IMR-90 (cell line): ENCODE data around the gene PDK4. TPM values are rescaled to one million over a fixed set of nuclear protein-coding genes. Genes with fewer than 3 reads are reported as not detected.

ENCODE experiments used
- ATAC-seq: fragments of 200-7000 bp; cut with Tn5 transposase; 2 replicates; pipeline ENCODE4 v1.9.1; 2020; ENCODE audit warnings: low read depth, mild to moderate bottlenecking, moderate library complexity
- BruUV-seq: library from RNA; stranded (reverse); fragments of 400-500 nt; replicated peaks from 2 replicates; lab custom pipeline; 2021; lab: Mats Ljungman, UMichigan
- CTCF ChIA-PET: fragments of 300-600 bp; formaldehyde crosslinking; extraction: SDS; loops from one replicate; lab custom pipeline; 2021; ENCODE audit warnings: antibody characterized with exemption; lab: Yijun Ruan, JAX
- POLR2A ChIA-PET: fragments of 300-600 bp; sonication (Branson Sonifier 250); formaldehyde crosslinking; loops from one replicate; lab custom pipeline; 2022; ENCODE audit warnings: antibody characterized with exemption; ENCODE audit not compliant: unreplicated experiment; lab: Charles Lee
- DNase-seq: peaks from one replicate; pipeline ENCODE4 v3.0.0; 2013
- H2AFZ ChIP-seq: replicated peaks from 2 replicates; pipeline ENCODE3; 2013; ENCODE audit warnings: low read length, mild to moderate bottlenecking; ENCODE audit not compliant: poor library complexity
- H2AK5ac ChIP-seq: 2 replicates; pipeline ENCODE4 v1.6.1; 2013; ENCODE audit warnings: low read depth, low read length, inconsistent platforms
- H2AK9ac ChIP-seq: replicated peaks from 2 replicates; pipeline ENCODE3; 2013; ENCODE audit warnings: mild to moderate bottlenecking, low read depth, low read length, moderate library complexity; ENCODE audit not compliant: poor library complexity
- H2BK120ac ChIP-seq: 2 replicates; pipeline ENCODE4 v1.6.1; 2013; ENCODE audit warnings: low read depth, low read length, inconsistent platforms
- H2BK15ac ChIP-seq: 3 replicates; pipeline ENCODE4 v1.6.1; 2013; ENCODE audit warnings: low read depth, low read length, inconsistent platforms
- H2BK20ac ChIP-seq: 2 replicates; pipeline ENCODE4 v1.6.1; 2013; ENCODE audit warnings: low read depth, mild to moderate bottlenecking, inconsistent platforms, low read length, moderate library complexity
- H2BK5ac ChIP-seq: 2 replicates; pipeline ENCODE4 v1.6.1; 2013; ENCODE audit warnings: mild to moderate bottlenecking, low read depth, low read length, inconsistent platforms; ENCODE audit not compliant: poor library complexity, severe bottlenecking
- H3K14ac ChIP-seq: replicated peaks from 2 replicates; pipeline ENCODE4 v1.6.1; 2013; ENCODE audit warnings: low read depth, low read length, inconsistent platforms
- H3K18ac ChIP-seq: 2 replicates; pipeline ENCODE4 v1.6.1; 2013; ENCODE audit warnings: low read depth, low read length, control low read depth
- H3K23ac ChIP-seq: 2 replicates; pipeline ENCODE4 v1.6.1; 2013; ENCODE audit warnings: low read depth, low read length, inconsistent platforms
- H3K27ac ChIP-seq: 2 replicates; pipeline ENCODE4 v1.5.1; 2013; ENCODE audit warnings: mild to moderate bottlenecking, control low read depth, low read length; ENCODE audit not compliant: insufficient read depth
- H3K27me3 ChIP-seq: 2 replicates; pipeline ENCODE4 v1.6.1; 2013; ENCODE audit warnings: low read length; ENCODE audit not compliant: control insufficient read depth, insufficient read depth
- H3K36me3 ChIP-seq: 2 replicates; pipeline ENCODE4 v1.6.1; 2013; ENCODE audit warnings: low read length, mixed read lengths; ENCODE audit not compliant: control insufficient read depth, insufficient read depth
- H3K4ac ChIP-seq: 2 replicates; pipeline ENCODE4 v1.6.1; 2013; ENCODE audit warnings: low read depth, low read length, inconsistent platforms
- H3K4me1 ChIP-seq: 2 replicates; pipeline ENCODE4 v1.6.1; 2013; ENCODE audit warnings: low read length, mixed read lengths; ENCODE audit not compliant: control insufficient read depth, insufficient read depth
- H3K4me2 ChIP-seq: 2 replicates; pipeline ENCODE4 v1.6.1; 2013; ENCODE audit warnings: low read depth, mild to moderate bottlenecking, control low read depth, low read length, moderate library complexity
- H3K4me3 ChIP-seq: 2 replicates; pipeline ENCODE4 v1.5.1; 2013; ENCODE audit warnings: low read depth, mild to moderate bottlenecking, control low read depth, low read length, moderate library complexity; ENCODE audit not compliant: insufficient read depth
- H3K56ac ChIP-seq: 2 replicates; pipeline ENCODE4 v1.6.1; 2013; ENCODE audit warnings: low read length, inconsistent platforms; ENCODE audit not compliant: insufficient read depth; ENCODE audit errors: extremely low read depth
- H3K79me1 ChIP-seq, 2 experiments: 2 replicates each; pipeline ENCODE4 v1.6.1; 2013; ENCODE audit warnings: low read length in 2 of 2, inconsistent platforms in 1 of 2, low read depth in 1 of 2
- H3K9ac ChIP-seq: 2 replicates; pipeline ENCODE4 v1.6.1; 2013; ENCODE audit warnings: low read depth, low read length, control low read depth
- H3K9me1 ChIP-seq: 2 replicates; pipeline ENCODE4 v1.6.1; 2013; ENCODE audit warnings: low read length, inconsistent platforms; ENCODE audit not compliant: insufficient read depth
- H3K9me3 ChIP-seq: 2 replicates; pipeline ENCODE4 v1.6.1; 2013; ENCODE audit warnings: low read length; ENCODE audit not compliant: control insufficient read depth, insufficient read depth
- H4K20me1 ChIP-seq: 2 replicates; pipeline ENCODE4 v1.6.1; 2013; ENCODE audit warnings: low read length, inconsistent platforms; ENCODE audit not compliant: insufficient read depth
- H4K5ac ChIP-seq: 2 replicates; pipeline ENCODE4 v1.6.1; 2013; ENCODE audit warnings: mild to moderate bottlenecking, low read depth, low read length, control low read depth
- H4K8ac ChIP-seq, 2 experiments: 2 replicates each; pipeline ENCODE4 v1.6.1; 2013; ENCODE audit warnings: low read depth in 2 of 2, low read length in 2 of 2, control low read depth in 1 of 2, inconsistent platforms in 1 of 2
- H4K91ac ChIP-seq: 2 replicates; pipeline ENCODE4 v1.6.1; 2013; ENCODE audit warnings: low read depth, low read length, inconsistent platforms; ENCODE audit not compliant: insufficient read depth
- FOS ChIP-seq: fragments of 150-350 bp; IDR thresholded peaks from 2 replicates; pipeline ENCODE4 v1.6.1; 2016; ENCODE audit warnings: low read depth, low read length
- MXI1 ChIP-seq: IDR thresholded peaks from 2 replicates; pipeline ENCODE4 v1.6.1; 2012; ENCODE audit warnings: low read depth, mild to moderate bottlenecking, low read length, moderate library complexity, borderline replicate concordance
- POLR2A ChIP-seq: IDR thresholded peaks from 2 replicates; pipeline ENCODE4 v1.6.1; 2012; ENCODE audit warnings: mild to moderate bottlenecking, low read depth, low read length
- SMC3 ChIP-seq: fragments of 150-350 bp; IDR thresholded peaks from 2 replicates; pipeline ENCODE4 v1.6.1; 2016; ENCODE audit warnings: low read depth, mild to moderate bottlenecking, antibody characterized with exemption, low read length, moderate library complexity
- WGBS, 2 experiments: methylation state at CpG; one replicate each; pipeline versions ENCODE4 v1.1.5 to v1.1.7; 2013; ENCODE audit warnings: missing lambda C conversion rate in 2 of 2; ENCODE audit not compliant: insufficient read length in 1 of 2; ENCODE audit errors: extremely low coverage in 2 of 2; 5-methylcytosine and 5-hydroxymethylcytosine counted together
- dilution Hi-C: fragments of 300-500 bp; cut with HindIII; formaldehyde crosslinking; loops from one replicate; pipeline ENCODE4 v1.14.3; 2018; ENCODE audit warnings: low sequenced_read_pairs; ENCODE audit not compliant: unreplicated experiment
- in situ Hi-C: fragments of 300-500 bp; cut with MboI; formaldehyde crosslinking; loops from 3 replicates; pipeline ENCODE4 v1.14.3; 2019; ENCODE audit warnings: low sequenced_read_pairs, inconsistent platforms, mixed read lengths
- intact Hi-C: fragments of 100-400 bp; cut with micrococcal nuclease; formaldehyde crosslinking; loops from 2 replicates; pipeline ENCODE4 v1.10.0; 2022
- polyA plus RNA-seq, 3 experiments: library from polyadenylated mRNA; depleted of rRNA; stranded (reverse); fragments of >200 nt; gene quantifications; 2 replicates each; pipeline ENCODE4 v1.2.3, GENCODE V29; 2012; ENCODE audit warnings: low replicate concordance in 1 of 3
- total RNA-seq: library from RNA; depleted of rRNA; stranded (reverse); fragments of >200 nt; gene quantifications from 2 replicates; pipeline ENCODE4 v1.2.3, GENCODE V29; 2012
- TF ChIP-seq, protein P1 (sequence below): fragments of 150-350 bp; IDR thresholded peaks from 2 replicates; pipeline ENCODE4 v1.6.1; 2016; ENCODE audit warnings: low read depth, mild to moderate bottlenecking, low read length, moderate library complexity, borderline replicate concordance
- TF ChIP-seq, protein P2 (sequence below): conservative IDR thresholded peaks from 2 replicates; pipeline ENCODE4 v1.5.1; 2012; ENCODE audit warnings: mild to moderate bottlenecking, low read depth, low read length, improper control_type of control experiment

Gene PDK4
- total and polyA plus RNA-seq, 2 of the 4 experiments (the other 2 are of a cell fraction), result under 0.01 to 0.03 TPM

DNA sequence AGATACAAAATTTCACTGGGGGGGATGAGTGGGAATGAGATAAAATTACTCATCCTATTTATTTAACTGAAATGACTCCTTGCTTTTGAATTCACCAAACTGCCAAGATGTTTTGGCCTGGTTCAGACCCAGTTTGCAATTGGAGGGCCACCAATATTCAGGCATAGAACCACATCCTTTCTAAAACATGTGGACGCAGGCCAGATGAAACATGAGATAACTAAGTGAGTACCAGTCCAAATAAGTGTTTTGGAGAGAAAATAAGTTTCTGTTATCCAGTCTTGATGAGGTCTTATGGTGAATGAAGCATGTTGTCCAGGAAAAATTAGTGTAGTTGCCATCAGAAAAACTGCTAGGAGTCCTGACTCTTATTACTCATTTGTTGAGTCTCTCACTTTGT, 36.3 kb upstream of the PDK4 start:
- H4K5ac ChIP-seq, result no peak overlapping the region
- no peak overlapping the region for H4K91ac ChIP-seq
- ChIA-PET CTCF (no interaction called here), POLR2A (no interaction called here)
- no peaks in the 10 kb centered on the region for H3K36me3 ChIP-seq
- no peak overlapping the region for H3K18ac ChIP-seq
- H2BK20ac ChIP-seq, result no peak overlapping the region
- no peak overlapping the region for H3K4ac ChIP-seq
- intact Hi-C loops, result no loop called here
- H3K14ac ChIP-seq, result no peak overlapping the region
- H3K9me3 ChIP-seq, result no peaks in the 10 kb centered on the region
- H3K9ac ChIP-seq, result no peak overlapping the region
- no peaks in the 10 kb centered on the region for H3K79me1 ChIP-seq
- no peak overlapping the region for H3K4me2 ChIP-seq
- no peak overlapping the region for H2BK5ac ChIP-seq
- dilution Hi-C loops, result no loop called here
- DNase-seq (peak; percentile 8), ATAC-seq (no peak)
- H2AK5ac ChIP-seq, result no peak overlapping the region
- WGBS, 2 experiments, result 60% methylated on average over 1 of the region's 1 CpG; no CpG with 5 or more reads in 1 of the 2 experiments
- no peak overlapping the region for H3K27ac ChIP-seq
- H3K56ac ChIP-seq, result no peak overlapping the region
- no peak overlapping the region for H2AFZ ChIP-seq
- H3K27me3 ChIP-seq, result no peaks in the 10 kb centered on the region
- H3K9me1 ChIP-seq, result no peaks in the 10 kb centered on the region
- no peak overlapping the region for H3K23ac ChIP-seq
- no peak overlapping the region for H2BK15ac ChIP-seq
- H4K20me1 ChIP-seq, result no peaks in the 10 kb centered on the region
- H3K4me3 ChIP-seq, result no peak overlapping the region
- BruUV-seq, result no TSS peak
- in situ Hi-C loops, result no loop called here
- no peaks in the 10 kb centered on the region for H3K4me1 ChIP-seq
- TF ChIP-seq POLR2A, result no peak
- TF ChIP-seq MXI1, result no peak
- no peak for TF ChIP-seq SMC3
- TF ChIP-seq FOS, result no peak
- TF ChIP-seq, protein P1, sequence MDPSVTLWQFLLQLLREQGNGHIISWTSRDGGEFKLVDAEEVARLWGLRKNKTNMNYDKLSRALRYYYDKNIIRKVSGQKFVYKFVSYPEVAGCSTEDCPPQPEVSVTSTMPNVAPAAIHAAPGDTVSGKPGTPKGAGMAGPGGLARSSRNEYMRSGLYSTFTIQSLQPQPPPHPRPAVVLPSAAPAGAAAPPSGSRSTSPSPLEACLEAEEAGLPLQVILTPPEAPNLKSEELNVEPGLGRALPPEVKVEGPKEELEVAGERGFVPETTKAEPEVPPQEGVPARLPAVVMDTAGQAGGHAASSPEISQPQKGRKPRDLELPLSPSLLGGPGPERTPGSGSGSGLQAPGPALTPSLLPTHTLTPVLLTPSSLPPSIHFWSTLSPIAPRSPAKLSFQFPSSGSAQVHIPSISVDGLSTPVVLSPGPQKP, result no peak
- TF ChIP-seq, protein P2, sequence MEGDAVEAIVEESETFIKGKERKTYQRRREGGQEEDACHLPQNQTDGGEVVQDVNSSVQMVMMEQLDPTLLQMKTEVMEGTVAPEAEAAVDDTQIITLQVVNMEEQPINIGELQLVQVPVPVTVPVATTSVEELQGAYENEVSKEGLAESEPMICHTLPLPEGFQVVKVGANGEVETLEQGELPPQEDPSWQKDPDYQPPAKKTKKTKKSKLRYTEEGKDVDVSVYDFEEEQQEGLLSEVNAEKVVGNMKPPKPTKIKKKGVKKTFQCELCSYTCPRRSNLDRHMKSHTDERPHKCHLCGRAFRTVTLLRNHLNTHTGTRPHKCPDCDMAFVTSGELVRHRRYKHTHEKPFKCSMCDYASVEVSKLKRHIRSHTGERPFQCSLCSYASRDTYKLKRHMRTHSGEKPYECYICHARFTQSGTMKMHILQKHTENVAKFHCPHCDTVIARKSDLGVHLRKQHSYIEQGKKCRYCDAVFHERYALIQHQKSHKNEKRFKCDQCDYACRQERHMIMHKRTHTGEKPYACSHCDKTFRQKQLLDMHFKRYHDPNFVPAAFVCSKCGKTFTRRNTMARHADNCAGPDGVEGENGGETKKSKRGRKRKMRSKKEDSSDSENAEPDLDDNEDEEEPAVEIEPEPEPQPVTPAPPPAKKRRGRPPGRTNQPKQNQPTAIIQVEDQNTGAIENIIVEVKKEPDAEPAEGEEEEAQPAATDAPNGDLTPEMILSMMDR, result no peak
- H2BK120ac ChIP-seq, result no peak overlapping the region
- no peak overlapping the region for H2AK9ac ChIP-seq
- H4K8ac ChIP-seq, result no peak overlapping the region
